ENCODE measurements around the gene HYAL1.
A peak's percentile ranks its signal among the peaks of the same experiment; 100 is the strongest.

The HYAL1 gene

GRCh38 chr3:50267280-50267913 lies 36.0 kb downstream of the HYAL1 start:
- Histone ChIP-seq H3K4me3 (ENCODE audit: low read depth, low read length) (peak overlapping the region; percentile 48), H3K36me3 (replicated peaks) (no peaks in the 10 kb centered on the region), H3K27me3 (replicated peaks) (no peaks in the 10 kb centered on the region), H3K27ac (no peak overlapping the region)
- TF ChIP-seq CTCF (IDR thresholded peaks at IDR 0.05; ENCODE audit: low read depth, low read length, missing control alignments): no peak
- in situ Hi-C loops (cut with HindIII; ENCODE audit: low pct_ligation_motif_present, low sequenced_read_pairs): no loop called here
- no peak for DNase-seq

- DNase-seq: no peak
- Histone ChIP-seq H3K27ac (no peak overlapping the region), H3K36me3 (replicated peaks) (no peaks in the 10 kb centered on the region), H3K4me3 (ENCODE audit: low read depth, low read length) (peak overlapping the region; percentile 48), H3K27me3 (replicated peaks) (no peaks in the 10 kb centered on the region)
- TF ChIP-seq CTCF (IDR thresholded peaks at IDR 0.05; ENCODE audit: low read depth, low read length, missing control alignments): no peak
- in situ Hi-C loops (cut with HindIII; ENCODE audit: low pct_ligation_motif_present, low sequenced_read_pairs): no loop called here
These were observed 36.5 kb downstream of the HYAL1 start for GRCh38 chr3:50266836-50267235.

GRCh38 chr3:50266017-50266416 lies 37.4 kb downstream of the HYAL1 start:
- Histone ChIP-seq H3K36me3 (replicated peaks) (no peaks in the 10 kb centered on the region), H3K4me3 (ENCODE audit: low read depth, low read length) (no peak overlapping the region), H3K27ac (no peak overlapping the region), H3K27me3 (replicated peaks) (no peaks in the 10 kb centered on the region)
- in situ Hi-C loops (cut with HindIII; ENCODE audit: low pct_ligation_motif_present, low sequenced_read_pairs): no loop called here
- TF ChIP-seq CTCF (IDR thresholded peaks at IDR 0.05; ENCODE audit: low read depth, low read length, missing control alignments): no peak
- DNase-seq: no peak

- no peak for TF ChIP-seq CTCF (IDR thresholded peaks at IDR 0.05; ENCODE audit: low read depth, low read length, missing control alignments)
- no peaks in the 10 kb centered on the region for H3K27me3 ChIP-seq (replicated peaks)
- no peaks in the 10 kb centered on the region for H3K36me3 ChIP-seq (replicated peaks)
- no peak overlapping the region for H3K4me3 ChIP-seq (ENCODE audit: low read depth, low read length)
- H3K27ac ChIP-seq: no peak overlapping the region
- in situ Hi-C loops (cut with HindIII; ENCODE audit: low pct_ligation_motif_present, low sequenced_read_pairs): no loop called here
- no peak for DNase-seq
These were observed 37.8 kb downstream of the HYAL1 start for GRCh38 chr3:50265571-50265970.

GRCh38 chr3:50264964-50265485 lies 38.3 kb downstream of the HYAL1 start:
- no peaks in the 10 kb centered on the region for H3K27me3 ChIP-seq (replicated peaks)
- no peaks in the 10 kb centered on the region for H3K36me3 ChIP-seq (replicated peaks)
- H3K27ac ChIP-seq: no peak overlapping the region
- in situ Hi-C loops (cut with HindIII; ENCODE audit: low pct_ligation_motif_present, low sequenced_read_pairs): no loop called here
- no peak for DNase-seq
- H3K4me3 ChIP-seq (ENCODE audit: low read depth, low read length): no peak overlapping the region
- TF ChIP-seq CTCF (IDR thresholded peaks at IDR 0.05; ENCODE audit: low read depth, low read length, missing control alignments): no peak

Data from brain microvascular endothelial cell (primary cell).